Right cardiac atrium (tissue), 5 donors: ENCODE data around the gene C1QL2. TPM values are rescaled to one million over a fixed set of nuclear protein-coding genes. Genes with fewer than 3 reads are reported as not detected.

Experiments
- ATAC-seq, 2 donors: fragments of 200-7000 bp; cut with Tn5 transposase; one replicate each; pipeline versions ENCODE4 v1.8.0 to v1.9.1; 2020; ENCODE audit warnings: moderate library complexity in 2 of 2, mild to moderate bottlenecking in 1 of 2
- DNase-seq, 3 donors: peaks; one replicate each; pipeline ENCODE4 v3.0.0-alpha.2; 2020
- H3K27ac ChIP-seq: one replicate; pipeline ENCODE4 v1.5.1; 2013; ENCODE audit warnings: mild to moderate bottlenecking, low read length, control low read depth, moderate library complexity
- H3K27me3 ChIP-seq: one replicate; pipeline ENCODE4 v1.6.1; 2013; ENCODE audit not compliant: control insufficient read depth, insufficient read depth
- H3K4me1 ChIP-seq: one replicate; pipeline ENCODE4 v1.6.1; 2013; ENCODE audit warnings: low read length; ENCODE audit not compliant: control insufficient read depth, insufficient read depth
- H3K4me3 ChIP-seq: one replicate; pipeline ENCODE4 v1.5.1; 2013; ENCODE audit warnings: low read length, control low read depth
- H3K9me3 ChIP-seq: one replicate; pipeline ENCODE4 v1.6.1; 2013; ENCODE audit warnings: low read length; ENCODE audit not compliant: control insufficient read depth
- WGBS: extraction: QIAGEN DNeasy Blood & Tissue Kit; methylation state at CpG from one replicate; pipeline ENCODE4 v1.1.7; 2013; 5-methylcytosine and 5-hydroxymethylcytosine counted together
- intact Hi-C, 4 donors: fragments of 100-400 bp; cut with DNase I; formaldehyde crosslinking; loops; one replicate each; pipeline versions ENCODE4 v1.11.0 to v1.14.0; 2022 to 2023
- polyA plus RNA-seq: library from polyadenylated mRNA; stranded (reverse); fragments of 200-250 nt; gene quantifications from one replicate; pipeline ENCODE4 v1.2.3, GENCODE V29; 2013
- total RNA-seq, 4 donors: library from RNA; stranded (reverse); fragmentation: NEBNext Ultra II Directional; extraction: Animal tissue kit (Norgen Biotek cat#: 25700); gene quantifications; one replicate each; pipeline ENCODE4 v1.2.1, GENCODE V29; 2021
- donor health status: healthy with polysubstance abuse.
- donor health status: DM: no; HTN: yes; CAD: no.
- donor health status: DM: no; HTN: no; CAD: no.
- donor health status: DM: no; HTN: yes; CAD: no; lungs with severe emphysema.
- donor health status: DM: yes; HTN: yes; CAD: no.

C1QL2 gene
- total and polyA plus RNA-seq, 5 donors = not detected

GRCh38 chr2:119157850-119158511, 570 bp downstream of the C1QL2 start:
- Histone ChIP-seq H3K9me3 (no peaks in the 10 kb centered on the region), H3K27me3 (no peaks in the 10 kb centered on the region), H3K27ac (no peak overlapping the region), H3K4me3 (no peak overlapping the region), H3K4me1 (no peaks in the 10 kb centered on the region)
- 2% methylated on average over 78 of the region's 78 CpGs for WGBS
- no peak for DNase-seq
- intact Hi-C loops = no loop called here
- no peak for ATAC-seq

- 4% methylated on average over 58 of the region's 58 CpGs for WGBS
- no peak for DNase-seq
- Histone ChIP-seq H3K4me1 (no peaks in the 10 kb centered on the region), H3K4me3 (no peak overlapping the region), H3K27me3 (no peaks in the 10 kb centered on the region), H3K27ac (no peak overlapping the region), H3K9me3 (no peaks in the 10 kb centered on the region)
- intact Hi-C loops = no loop called here
- ATAC-seq = no peak
These were observed 1.4 kb downstream of the C1QL2 start for GRCh38 chr2:119156891-119157773.

- intact Hi-C loops = no loop called here
- Histone ChIP-seq H3K4me3 (no peak overlapping the region), H3K9me3 (no peaks in the 10 kb centered on the region), H3K4me1 (no peaks in the 10 kb centered on the region), H3K27me3 (no peaks in the 10 kb centered on the region), H3K27ac (no peak overlapping the region)
- no peak for DNase-seq
- peak in 1 of 2 donors; percentile 22 for ATAC-seq
- 2% methylated on average over 40 of the region's 40 CpGs for WGBS
These were observed 2.3 kb downstream of the C1QL2 start for GRCh38 chr2:119156105-119156890.

GRCh38 chr2:119155633-119156032, 2.9 kb downstream of the C1QL2 start:
- H3K9me3 ChIP-seq = no peaks in the 10 kb centered on the region
- WGBS = 5% methylated on average over 13 of the region's 13 CpGs
- intact Hi-C loops = no loop called here
- H3K27me3 ChIP-seq = no peaks in the 10 kb centered on the region
- no peak for ATAC-seq
- DNase-seq = no peak
- no peak overlapping the region for H3K27ac ChIP-seq
- H3K4me3 ChIP-seq = no peak overlapping the region
- no peaks in the 10 kb centered on the region for H3K4me1 ChIP-seq

GRCh38 chr2:119154076-119154475, 4.5 kb downstream of the C1QL2 start:
- Histone ChIP-seq H3K9me3 (no peaks in the 10 kb centered on the region), H3K4me1 (no peaks in the 10 kb centered on the region), H3K4me3 (no peak overlapping the region), H3K27me3 (no peaks in the 10 kb centered on the region), H3K27ac (no peak overlapping the region)
- WGBS = 19% methylated on average over 9 of the region's 9 CpGs
- DNase-seq (no peak), ATAC-seq (no peak)
- intact Hi-C loops = no loop called here

- no peaks in the 10 kb centered on the region for H3K9me3 ChIP-seq
- DNase-seq (no peak), ATAC-seq (peak; percentile 28 to 75)
- H3K4me3 ChIP-seq = no peak overlapping the region
- H3K4me1 ChIP-seq = no peaks in the 10 kb centered on the region
- no peaks in the 10 kb centered on the region for H3K27me3 ChIP-seq
- intact Hi-C loops = no loop called here
- WGBS = 56% methylated on average over 6 of the region's 6 CpGs
- no peak overlapping the region for H3K27ac ChIP-seq
These were observed 8.9 kb downstream of the C1QL2 start for GRCh38 chr2:119149611-119150010.

- H3K27ac ChIP-seq = no peak overlapping the region
- no peak overlapping the region for H3K4me3 ChIP-seq
- H3K4me1 ChIP-seq = no peaks in the 10 kb centered on the region
- intact Hi-C loops = no loop called here
- no peak for DNase-seq
- no peak for ATAC-seq
- WGBS = 59% methylated on average over 11 of the region's 11 CpGs
- H3K27me3 ChIP-seq = no peaks in the 10 kb centered on the region
- H3K9me3 ChIP-seq = no peaks in the 10 kb centered on the region
These were observed 10.5 kb downstream of the C1QL2 start for GRCh38 chr2:119147776-119148715.

GRCh38 chr2:119144806-119145205, 13.7 kb downstream of the C1QL2 start:
- no peaks in the 10 kb centered on the region for H3K27me3 ChIP-seq
- no peaks in the 10 kb centered on the region for H3K9me3 ChIP-seq
- no peak for ATAC-seq
- no peak overlapping the region for H3K27ac ChIP-seq
- no peak for DNase-seq
- no peak overlapping the region for H3K4me3 ChIP-seq
- 81% methylated on average over 5 of the region's 5 CpGs for WGBS
- no peaks in the 10 kb centered on the region for H3K4me1 ChIP-seq
- intact Hi-C loops = no loop called here

GRCh38 chr2:119142824-119143223, 15.7 kb downstream of the C1QL2 start:
- H3K27me3 ChIP-seq = no peaks in the 10 kb centered on the region
- WGBS = 51% methylated on average over 11 of the region's 11 CpGs

GRCh38 chr2:119137502-119137901, 21.0 kb downstream of the C1QL2 start:
- no peak for DNase-seq
- intact Hi-C loops = no loop called here

More at GRCh38 chr2:119142824-119143223, 15.7 kb downstream of the C1QL2 start:
- no peak overlapping the region for H3K4me3 ChIP-seq
- H3K27ac ChIP-seq = no peak overlapping the region
- DNase-seq (no peak), ATAC-seq (peak in 1 of 2 donors; percentile 25)
- intact Hi-C loops = no loop called here
- H3K9me3 ChIP-seq = no peaks in the 10 kb centered on the region
- no peaks in the 10 kb centered on the region for H3K4me1 ChIP-seq

More at GRCh38 chr2:119137502-119137901, 21.0 kb downstream of the C1QL2 start:
- no peaks in the 10 kb centered on the region for H3K4me1 ChIP-seq
- no peaks in the 10 kb centered on the region for H3K27me3 ChIP-seq
- ATAC-seq = no peak
- H3K27ac ChIP-seq = no peak overlapping the region
- no peak overlapping the region for H3K4me3 ChIP-seq
- 66% methylated on average over 11 of the region's 11 CpGs for WGBS
- H3K9me3 ChIP-seq = no peaks in the 10 kb centered on the region
